GM19397 (cell line): ENCODE measurements around the gene SKIL.

Source experiments
- ATAC-seq: cut with Tn5 transposase; IDR thresholded peaks from one replicate; pipeline ENCODE4 v1.9.1; 2021; ENCODE audit warnings: mild to moderate bottlenecking, moderate library complexity; ENCODE audit not compliant: unreplicated experiment

The SKIL gene

GRCh38 chr3:170436697-170437096, 79.2 kb downstream of the SKIL start:
- no peak for ATAC-seq

- no peak for ATAC-seq
These were observed 79.7 kb downstream of the SKIL start for GRCh38 chr3:170437176-170437575.

GRCh38 chr3:170437696-170438407, 80.3 kb downstream of the SKIL start:
- no peak for ATAC-seq

GRCh38 chr3:170438836-170439235, 81.3 kb downstream of the SKIL start:
- no peak for ATAC-seq

- ATAC-seq: no peak
These were observed 82.8 kb downstream of the SKIL start for GRCh38 chr3:170440344-170440743.

GRCh38 chr3:170441412-170441811, 83.9 kb downstream of the SKIL start:
- no peak for ATAC-seq

- ATAC-seq: no peak
These were observed 85.4 kb downstream of the SKIL start for GRCh38 chr3:170442947-170443346.

GRCh38 chr3:170443457-170443856, 85.9 kb downstream of the SKIL start:
- ATAC-seq: no peak
